ENCODE measurements around the gene HTRA3.

DNA sequence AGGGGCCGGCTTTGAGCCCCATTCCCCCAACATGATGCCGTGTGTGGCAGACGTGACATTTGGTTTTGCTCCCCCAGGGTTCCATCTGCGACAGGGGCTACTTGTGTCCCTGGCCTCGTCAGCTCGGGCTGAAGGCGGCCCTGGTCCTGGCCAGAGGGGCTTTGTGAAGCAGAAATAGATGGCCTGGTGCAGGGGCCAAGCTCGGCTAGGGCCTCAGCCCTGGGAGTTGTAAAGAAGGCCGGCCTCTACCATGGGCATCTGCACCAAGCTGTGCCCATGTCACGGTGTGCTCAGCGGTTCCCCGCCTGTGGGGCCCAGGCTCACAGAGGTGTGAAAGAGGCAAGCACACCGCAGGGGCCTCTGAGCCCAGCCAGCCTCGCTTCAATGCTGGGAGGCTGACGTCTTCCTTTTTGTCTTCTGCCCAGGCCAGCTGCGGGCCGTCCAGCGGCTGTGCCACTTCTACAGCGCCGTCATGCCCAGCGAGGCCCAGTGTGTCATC, 38.0 kb upstream of the HTRA3 start:
- no peak for TF ChIP-seq NFYB (CRISPR knock-in tag; conservative IDR thresholded peaks at IDR 0.05; ENCODE audit: low read depth)
- TF ChIP-seq, protein P1, sequence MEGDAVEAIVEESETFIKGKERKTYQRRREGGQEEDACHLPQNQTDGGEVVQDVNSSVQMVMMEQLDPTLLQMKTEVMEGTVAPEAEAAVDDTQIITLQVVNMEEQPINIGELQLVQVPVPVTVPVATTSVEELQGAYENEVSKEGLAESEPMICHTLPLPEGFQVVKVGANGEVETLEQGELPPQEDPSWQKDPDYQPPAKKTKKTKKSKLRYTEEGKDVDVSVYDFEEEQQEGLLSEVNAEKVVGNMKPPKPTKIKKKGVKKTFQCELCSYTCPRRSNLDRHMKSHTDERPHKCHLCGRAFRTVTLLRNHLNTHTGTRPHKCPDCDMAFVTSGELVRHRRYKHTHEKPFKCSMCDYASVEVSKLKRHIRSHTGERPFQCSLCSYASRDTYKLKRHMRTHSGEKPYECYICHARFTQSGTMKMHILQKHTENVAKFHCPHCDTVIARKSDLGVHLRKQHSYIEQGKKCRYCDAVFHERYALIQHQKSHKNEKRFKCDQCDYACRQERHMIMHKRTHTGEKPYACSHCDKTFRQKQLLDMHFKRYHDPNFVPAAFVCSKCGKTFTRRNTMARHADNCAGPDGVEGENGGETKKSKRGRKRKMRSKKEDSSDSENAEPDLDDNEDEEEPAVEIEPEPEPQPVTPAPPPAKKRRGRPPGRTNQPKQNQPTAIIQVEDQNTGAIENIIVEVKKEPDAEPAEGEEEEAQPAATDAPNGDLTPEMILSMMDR (IDR thresholded peaks at IDR 0.05), result no peak
